Measurements from ENCODE around the gene ALAS1.

DNA sequence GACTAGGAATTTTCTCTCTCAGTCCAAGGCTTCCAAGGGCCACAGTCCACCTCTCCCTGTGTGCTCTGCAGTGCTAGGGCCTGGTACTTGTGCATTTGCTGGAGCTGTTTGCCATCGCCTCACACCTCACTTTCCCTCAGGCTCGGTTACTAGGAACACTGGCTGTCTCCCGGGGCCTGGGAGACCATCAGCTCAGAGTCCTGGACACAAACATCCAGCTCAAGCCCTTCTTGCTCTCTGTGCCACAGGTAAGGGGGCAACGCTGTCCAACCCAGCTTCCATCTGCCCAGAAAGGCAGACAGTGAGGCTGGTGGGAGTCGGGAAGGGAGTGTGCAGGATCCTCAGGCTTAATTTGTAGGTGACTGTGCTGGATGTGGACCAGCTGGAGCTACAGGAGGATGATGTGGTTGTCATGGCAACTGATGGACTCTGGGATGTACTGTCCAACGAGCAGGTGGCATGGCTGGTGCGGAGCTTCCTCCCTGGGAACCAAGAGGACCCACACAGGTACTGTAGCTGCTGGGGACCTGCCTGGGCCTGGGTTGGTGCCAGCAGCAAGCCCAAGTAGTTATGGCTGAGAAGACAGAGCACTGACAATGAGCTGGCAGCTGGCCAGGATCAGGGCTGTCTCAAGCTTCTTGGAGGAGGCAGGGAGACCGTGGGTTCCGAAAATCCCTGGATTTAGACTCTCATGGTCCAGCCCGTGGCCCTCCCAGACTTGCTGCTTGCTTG is 51.0 kb downstream of the ALAS1 start:
- no peak for TF ChIP-seq CTCF (IDR thresholded peaks at IDR 0.05)
- no peak for TF ChIP-seq POLR2A (IDR thresholded peaks at IDR 0.05)
